ENCODE measurements around the gene CACNB2. TPM values are rescaled to one million over a fixed set of nuclear protein-coding genes. Genes with fewer than 3 reads are reported as not detected.

The CACNB2 gene
- total and polyA plus RNA-seq, 10 of the 15 experiments (the other 5 are each of a cell fraction or from before 2014, with no cell fraction given): 0.62 to 8.1 (median 1.2) TPM

- no peak for TF ChIP-seq MXI1 (IDR thresholded peaks at IDR 0.05; ENCODE audit: low read depth, low read length)
- TF ChIP-seq, protein P1, sequence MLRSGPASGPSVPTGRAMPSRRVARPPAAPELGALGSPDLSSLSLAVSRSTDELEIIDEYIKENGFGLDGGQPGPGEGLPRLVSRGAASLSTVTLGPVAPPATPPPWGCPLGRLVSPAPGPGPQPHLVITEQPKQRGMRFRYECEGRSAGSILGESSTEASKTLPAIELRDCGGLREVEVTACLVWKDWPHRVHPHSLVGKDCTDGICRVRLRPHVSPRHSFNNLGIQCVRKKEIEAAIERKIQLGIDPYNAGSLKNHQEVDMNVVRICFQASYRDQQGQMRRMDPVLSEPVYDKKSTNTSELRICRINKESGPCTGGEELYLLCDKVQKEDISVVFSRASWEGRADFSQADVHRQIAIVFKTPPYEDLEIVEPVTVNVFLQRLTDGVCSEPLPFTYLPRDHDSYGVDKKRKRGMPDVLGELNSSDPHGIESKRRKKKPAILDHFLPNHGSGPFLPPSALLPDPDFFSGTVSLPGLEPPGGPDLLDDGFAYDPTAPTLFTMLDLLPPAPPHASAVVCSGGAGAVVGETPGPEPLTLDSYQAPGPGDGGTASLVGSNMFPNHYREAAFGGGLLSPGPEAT (IDR thresholded peaks at IDR 0.05; ENCODE audit: low read depth): no peak
- no peak for TF ChIP-seq NFIC (IDR thresholded peaks at IDR 0.05; ENCODE audit: low read depth, low read length)
- no peak for TF ChIP-seq KAT2A (conservative IDR thresholded peaks at IDR 0.05; ENCODE audit: control insufficient read depth, low read depth, low read length)
- TF ChIP-seq IRF3 (IDR thresholded peaks at IDR 0.05): no peak
- TF ChIP-seq, protein P2, sequence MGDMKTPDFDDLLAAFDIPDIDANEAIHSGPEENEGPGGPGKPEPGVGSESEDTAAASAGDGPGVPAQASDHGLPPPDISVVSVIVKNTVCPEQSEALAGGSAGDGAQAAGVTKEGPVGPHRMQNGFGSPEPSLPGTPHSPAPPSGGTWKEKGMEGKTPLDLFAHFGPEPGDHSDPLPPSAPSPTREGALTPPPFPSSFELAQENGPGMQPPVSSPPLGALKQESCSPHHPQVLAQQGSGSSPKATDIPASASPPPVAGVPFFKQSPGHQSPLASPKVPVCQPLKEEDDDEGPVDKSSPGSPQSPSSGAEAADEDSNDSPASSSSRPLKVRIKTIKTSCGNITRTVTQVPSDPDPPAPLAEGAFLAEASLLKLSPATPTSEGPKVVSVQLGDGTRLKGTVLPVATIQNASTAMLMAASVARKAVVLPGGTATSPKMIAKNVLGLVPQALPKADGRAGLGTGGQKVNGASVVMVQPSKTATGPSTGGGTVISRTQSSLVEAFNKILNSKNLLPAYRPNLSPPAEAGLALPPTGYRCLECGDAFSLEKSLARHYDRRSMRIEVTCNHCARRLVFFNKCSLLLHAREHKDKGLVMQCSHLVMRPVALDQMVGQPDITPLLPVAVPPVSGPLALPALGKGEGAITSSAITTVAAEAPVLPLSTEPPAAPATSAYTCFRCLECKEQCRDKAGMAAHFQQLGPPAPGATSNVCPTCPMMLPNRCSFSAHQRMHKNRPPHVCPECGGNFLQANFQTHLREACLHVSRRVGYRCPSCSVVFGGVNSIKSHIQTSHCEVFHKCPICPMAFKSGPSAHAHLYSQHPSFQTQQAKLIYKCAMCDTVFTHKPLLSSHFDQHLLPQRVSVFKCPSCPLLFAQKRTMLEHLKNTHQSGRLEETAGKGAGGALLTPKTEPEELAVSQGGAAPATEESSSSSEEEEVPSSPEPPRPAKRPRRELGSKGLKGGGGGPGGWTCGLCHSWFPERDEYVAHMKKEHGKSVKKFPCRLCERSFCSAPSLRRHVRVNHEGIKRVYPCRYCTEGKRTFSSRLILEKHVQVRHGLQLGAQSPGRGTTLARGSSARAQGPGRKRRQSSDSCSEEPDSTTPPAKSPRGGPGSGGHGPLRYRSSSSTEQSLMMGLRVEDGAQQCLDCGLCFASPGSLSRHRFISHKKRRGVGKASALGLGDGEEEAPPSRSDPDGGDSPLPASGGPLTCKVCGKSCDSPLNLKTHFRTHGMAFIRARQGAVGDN (IDR thresholded peaks at IDR 0.05): no peak
- TF ChIP-seq, protein P3, sequence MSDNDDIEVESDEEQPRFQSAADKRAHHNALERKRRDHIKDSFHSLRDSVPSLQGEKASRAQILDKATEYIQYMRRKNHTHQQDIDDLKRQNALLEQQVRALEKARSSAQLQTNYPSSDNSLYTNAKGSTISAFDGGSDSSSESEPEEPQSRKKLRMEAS (IDR thresholded peaks at IDR 0.05; ENCODE audit: low read depth, low read length): no peak
- TF ChIP-seq ZNF207 (IDR thresholded peaks at IDR 0.05; ENCODE audit: borderline replicate concordance): no peak
- TF ChIP-seq, protein P4, sequence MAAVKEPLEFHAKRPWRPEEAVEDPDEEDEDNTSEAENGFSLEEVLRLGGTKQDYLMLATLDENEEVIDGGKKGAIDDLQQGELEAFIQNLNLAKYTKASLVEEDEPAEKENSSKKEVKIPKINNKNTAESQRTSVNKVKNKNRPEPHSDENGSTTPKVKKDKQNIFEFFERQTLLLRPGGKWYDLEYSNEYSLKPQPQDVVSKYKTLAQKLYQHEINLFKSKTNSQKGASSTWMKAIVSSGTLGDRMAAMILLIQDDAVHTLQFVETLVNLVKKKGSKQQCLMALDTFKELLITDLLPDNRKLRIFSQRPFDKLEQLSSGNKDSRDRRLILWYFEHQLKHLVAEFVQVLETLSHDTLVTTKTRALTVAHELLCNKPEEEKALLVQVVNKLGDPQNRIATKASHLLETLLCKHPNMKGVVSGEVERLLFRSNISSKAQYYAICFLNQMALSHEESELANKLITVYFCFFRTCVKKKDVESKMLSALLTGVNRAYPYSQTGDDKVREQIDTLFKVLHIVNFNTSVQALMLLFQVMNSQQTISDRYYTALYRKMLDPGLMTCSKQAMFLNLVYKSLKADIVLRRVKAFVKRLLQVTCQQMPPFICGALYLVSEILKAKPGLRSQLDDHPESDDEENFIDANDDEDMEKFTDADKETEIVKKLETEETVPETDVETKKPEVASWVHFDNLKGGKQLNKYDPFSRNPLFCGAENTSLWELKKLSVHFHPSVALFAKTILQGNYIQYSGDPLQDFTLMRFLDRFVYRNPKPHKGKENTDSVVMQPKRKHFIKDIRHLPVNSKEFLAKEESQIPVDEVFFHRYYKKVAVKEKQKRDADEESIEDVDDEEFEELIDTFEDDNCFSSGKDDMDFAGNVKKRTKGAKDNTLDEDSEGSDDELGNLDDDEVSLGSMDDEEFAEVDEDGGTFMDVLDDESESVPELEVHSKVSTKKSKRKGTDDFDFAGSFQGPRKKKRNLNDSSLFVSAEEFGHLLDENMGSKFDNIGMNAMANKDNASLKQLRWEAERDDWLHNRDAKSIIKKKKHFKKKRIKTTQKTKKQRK (IDR thresholded peaks at IDR 0.05; ENCODE audit: low read depth, low read length): no peak
- TF ChIP-seq IRF5 (IDR thresholded peaks at IDR 0.05; ENCODE audit: borderline replicate concordance): no peak
- no peak for TF ChIP-seq JUND (IDR thresholded peaks at IDR 0.05; ENCODE audit: low read depth, low read length)
- TF ChIP-seq, protein P5, sequence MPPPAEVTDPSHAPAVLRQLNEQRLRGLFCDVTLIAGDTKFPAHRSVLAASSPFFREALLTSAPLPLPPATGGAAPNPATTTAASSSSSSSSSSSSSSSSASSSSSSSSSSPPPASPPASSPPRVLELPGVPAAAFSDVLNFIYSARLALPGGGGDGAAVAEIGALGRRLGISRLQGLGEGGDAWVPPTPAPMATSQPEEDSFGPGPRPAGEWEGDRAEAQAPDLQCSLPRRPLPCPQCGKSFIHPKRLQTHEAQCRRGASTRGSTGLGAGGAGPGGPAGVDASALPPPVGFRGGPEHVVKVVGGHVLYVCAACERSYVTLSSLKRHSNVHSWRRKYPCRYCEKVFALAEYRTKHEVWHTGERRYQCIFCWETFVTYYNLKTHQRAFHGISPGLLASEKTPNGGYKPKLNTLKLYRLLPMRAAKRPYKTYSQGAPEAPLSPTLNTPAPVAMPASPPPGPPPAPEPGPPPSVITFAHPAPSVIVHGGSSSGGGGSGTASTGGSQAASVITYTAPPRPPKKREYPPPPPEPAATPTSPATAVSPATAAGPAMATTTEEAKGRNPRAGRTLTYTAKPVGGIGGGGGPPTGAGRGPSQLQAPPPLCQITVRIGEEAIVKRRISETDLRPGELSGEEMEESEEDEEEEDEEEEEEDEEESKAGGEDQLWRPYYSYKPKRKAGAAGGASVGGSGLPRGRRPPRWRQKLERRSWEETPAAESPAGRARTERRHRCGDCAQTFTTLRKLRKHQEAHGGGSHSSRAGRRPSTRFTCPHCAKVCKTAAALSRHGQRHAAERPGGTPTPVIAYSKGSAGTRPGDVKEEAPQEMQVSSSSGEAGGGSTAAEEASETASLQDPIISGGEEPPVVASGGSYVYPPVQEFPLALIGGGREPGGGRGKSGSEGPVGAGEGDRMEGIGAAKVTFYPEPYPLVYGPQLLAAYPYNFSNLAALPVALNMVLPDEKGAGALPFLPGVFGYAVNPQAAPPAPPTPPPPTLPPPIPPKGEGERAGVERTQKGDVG (CRISPR knock-in tag; IDR thresholded peaks at IDR 0.05): no peak
- no peak for TF ChIP-seq ESRRA (IDR thresholded peaks at IDR 0.05; ENCODE audit: low read length)
- no peak for TF ChIP-seq CBFB (IDR thresholded peaks at IDR 0.05; ENCODE audit: low read depth)
These were observed 83.7 kb downstream of the CACNB2 start (continued) for GRCh38 chr10:18223898-18224297.

All from GM12878 (cell line).